GM23248 (cell line): ENCODE results near the gene HDHD3.

Experiments used
- EZH2 ChIP-seq: fragments of 200-600 bp; sonication (generic); IDR thresholded peaks from 2 replicates; pipeline ENCODE4 v1.6.1; 2018; ENCODE audit warnings: antibody characterized with exemption, mild to moderate bottlenecking; ENCODE audit not compliant: insufficient read depth, poor library complexity, severe bottlenecking
- EZH2phosphoT487 ChIP-seq: fragments of 200-600 bp; sonication (generic); IDR thresholded peaks from 2 replicates; pipeline ENCODE4 v1.6.1; 2018; ENCODE audit warnings: antibody characterized with exemption, moderate library complexity, mild to moderate bottlenecking, low read depth; ENCODE audit not compliant: insufficient read depth

- no peak for TF ChIP-seq EZH2
- no peak for TF ChIP-seq EZH2phosphoT487
Observed at GRCh38 chr9:113373676-113374392, 3.0 kb downstream of the HDHD3 start.
